Mucosa of stomach (tissue), 1 donor: ENCODE measurements around the gene MEIS1.

Experiments used
- H3K27me3 ChIP-seq: one replicate; pipeline ENCODE4 v1.7.0; 2013; ENCODE audit warnings: mild to moderate bottlenecking, low read length; ENCODE audit not compliant: control insufficient read depth, insufficient read depth
- H3K36me3 ChIP-seq: one replicate; pipeline ENCODE4 v1.7.0; 2013; ENCODE audit warnings: low read length; ENCODE audit not compliant: control insufficient read depth, insufficient read depth
- H3K4me1 ChIP-seq: one replicate; pipeline ENCODE4 v1.7.0; 2013; ENCODE audit warnings: mild to moderate bottlenecking, low read length; ENCODE audit not compliant: control insufficient read depth, insufficient read depth
- H3K4me3 ChIP-seq: one replicate; pipeline ENCODE4 v1.7.0; 2013; ENCODE audit warnings: low read length
- H3K9ac ChIP-seq: one replicate; pipeline ENCODE4 v1.7.0; 2013; ENCODE audit warnings: mild to moderate bottlenecking, low read length, moderate library complexity
- H3K9me3 ChIP-seq: one replicate; pipeline ENCODE4 v1.7.0; 2013; ENCODE audit warnings: mild to moderate bottlenecking, low read length, moderate library complexity; ENCODE audit not compliant: control insufficient read depth
- donor health status: Pancreatic carcinoma.

Gene MEIS1

GRCh38 chr2:66561645-66562303 lies 126.8 kb downstream of the MEIS1 start:
- no peaks in the 10 kb centered on the region for H3K27me3 ChIP-seq
- H3K9me3 ChIP-seq, result no peaks in the 10 kb centered on the region
- peaks cover 16% of the 10 kb centered on the region for H3K4me1 ChIP-seq
- no peaks in the 10 kb centered on the region for H3K36me3 ChIP-seq
- H3K9ac ChIP-seq, result no peak overlapping the region
- no peak overlapping the region for H3K4me3 ChIP-seq

DNA sequence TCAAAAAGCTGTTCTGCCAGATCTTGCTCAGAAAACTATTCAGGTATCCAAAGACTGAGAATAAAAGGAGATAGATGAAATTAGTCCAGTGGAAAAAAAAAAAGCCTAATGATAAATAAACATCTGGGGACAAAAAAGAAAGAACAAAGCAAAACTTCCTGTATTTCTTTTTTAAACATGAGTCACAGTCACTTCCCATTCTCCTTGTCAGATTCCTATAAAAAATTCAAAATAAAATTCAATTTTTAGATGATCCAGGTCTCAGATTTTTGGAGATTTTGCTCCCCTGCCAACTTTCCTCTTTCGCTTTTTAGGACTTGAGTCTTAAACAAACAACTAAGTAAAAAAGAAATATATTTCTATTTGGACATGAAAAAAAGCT lies 127.4 kb downstream of the MEIS1 start:
- H3K4me1 ChIP-seq, result peaks cover 16% of the 10 kb centered on the region
- no peaks in the 10 kb centered on the region for H3K27me3 ChIP-seq
- H3K9ac ChIP-seq, result no peak overlapping the region

DNA sequence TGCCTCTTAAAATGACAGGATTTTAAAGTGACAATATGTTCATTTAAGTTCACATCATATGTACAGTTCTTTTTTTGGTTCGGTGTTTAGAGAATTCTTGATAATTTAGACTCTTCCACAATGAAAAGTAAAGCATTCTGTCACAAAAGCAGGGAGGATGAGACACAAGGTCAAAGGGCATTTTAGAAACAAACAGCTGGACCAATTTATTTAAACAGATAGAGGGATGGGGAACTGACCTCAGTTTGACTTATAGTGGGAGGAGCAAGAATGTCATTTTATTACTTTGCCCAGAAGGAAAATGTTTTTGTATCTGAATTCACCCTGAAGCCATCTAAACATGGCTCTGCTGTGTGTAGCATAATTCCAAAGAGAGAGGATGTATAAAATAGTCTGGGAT lies 128.5 kb downstream of the MEIS1 start:
- H3K4me1 ChIP-seq, result peaks cover 16% of the 10 kb centered on the region
- H3K9me3 ChIP-seq, result no peaks in the 10 kb centered on the region
- H3K9ac ChIP-seq, result no peak overlapping the region
- no peaks in the 10 kb centered on the region for H3K36me3 ChIP-seq
- no peaks in the 10 kb centered on the region for H3K27me3 ChIP-seq
- H3K4me3 ChIP-seq, result no peak overlapping the region

More for the DNA sequence above, 127.4 kb downstream of the MEIS1 start:
- Histone ChIP-seq H3K36me3 (no peaks in the 10 kb centered on the region), H3K4me3 (no peak overlapping the region), H3K9me3 (no peaks in the 10 kb centered on the region)

- Histone ChIP-seq H3K4me3 (no peak overlapping the region), H3K27me3 (no peaks in the 10 kb centered on the region), H3K36me3 (no peaks in the 10 kb centered on the region), H3K9me3 (no peaks in the 10 kb centered on the region), H3K9ac (no peak overlapping the region), H3K4me1 (peaks cover 16% of the 10 kb centered on the region)
These were observed 130.4 kb downstream of the MEIS1 start for GRCh38 chr2:66565291-66565690.

- H3K9me3 ChIP-seq, result no peaks in the 10 kb centered on the region
- H3K4me3 ChIP-seq, result no peak overlapping the region
- H3K9ac ChIP-seq, result no peak overlapping the region
- H3K4me1 ChIP-seq, result peaks cover 11% of the 10 kb centered on the region
- H3K36me3 ChIP-seq, result no peaks in the 10 kb centered on the region
- H3K27me3 ChIP-seq, result no peaks in the 10 kb centered on the region
These were observed 131.9 kb downstream of the MEIS1 start for GRCh38 chr2:66566726-66567399.

DNA sequence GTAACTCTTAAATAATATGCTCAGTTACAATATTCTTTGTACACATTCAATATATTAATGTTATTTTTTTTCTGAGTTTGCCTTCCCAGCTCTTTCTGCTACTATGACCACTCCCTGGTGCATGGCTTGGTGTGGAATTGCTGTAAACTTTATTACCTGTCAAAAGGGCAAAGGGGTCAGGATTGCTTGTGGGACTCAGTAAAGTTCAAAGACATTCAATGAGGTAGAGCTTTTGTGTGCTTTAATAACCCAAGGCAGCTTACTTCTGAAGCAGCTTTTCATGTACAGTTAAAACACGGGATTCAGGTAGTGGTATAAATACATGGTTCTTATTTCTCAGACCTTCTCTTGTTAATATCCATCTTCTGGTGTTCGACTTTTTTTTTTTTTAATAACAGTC lies 132.8 kb downstream of the MEIS1 start:
- H3K4me3 ChIP-seq, result no peak overlapping the region
- H3K36me3 ChIP-seq, result no peaks in the 10 kb centered on the region
- H3K27me3 ChIP-seq, result no peaks in the 10 kb centered on the region
- H3K9me3 ChIP-seq, result no peaks in the 10 kb centered on the region
- no peak overlapping the region for H3K9ac ChIP-seq
- H3K4me1 ChIP-seq, result peaks cover 7% of the 10 kb centered on the region

- no peaks in the 10 kb centered on the region for H3K27me3 ChIP-seq
- H3K9ac ChIP-seq, result no peak overlapping the region
- H3K4me3 ChIP-seq, result no peak overlapping the region
- no peaks in the 10 kb centered on the region for H3K36me3 ChIP-seq
- H3K4me1 ChIP-seq, result peaks cover 14% of the 10 kb centered on the region
- no peaks in the 10 kb centered on the region for H3K9me3 ChIP-seq
These were observed 133.8 kb downstream of the MEIS1 start for GRCh38 chr2:66568650-66569300.

DNA sequence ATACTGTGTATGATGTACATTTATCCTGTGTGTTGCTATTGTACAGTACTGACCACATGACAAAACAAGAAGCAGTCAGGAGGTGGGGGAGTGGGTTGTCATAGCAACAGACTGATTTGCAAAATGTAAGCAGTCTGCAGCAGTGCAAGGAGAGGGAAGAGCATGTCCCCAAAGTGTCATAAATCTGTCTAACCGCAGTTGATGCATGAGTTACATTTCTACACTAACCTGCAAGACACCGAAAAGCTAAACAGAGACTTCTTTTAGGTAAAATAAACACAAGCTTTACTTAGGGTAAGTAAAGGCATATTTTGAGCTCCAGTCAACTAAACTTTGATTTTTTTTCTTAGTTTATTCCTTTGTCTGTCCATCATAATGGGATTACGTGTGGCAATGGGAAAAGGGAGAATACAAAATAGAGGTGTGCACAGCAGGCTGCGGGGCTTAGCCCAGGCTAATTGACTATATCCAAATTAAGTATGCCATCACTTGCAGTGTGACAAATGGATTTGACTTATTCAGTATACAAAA lies 134.5 kb downstream of the MEIS1 start:
- no peak overlapping the region for H3K9ac ChIP-seq
- H3K27me3 ChIP-seq, result no peaks in the 10 kb centered on the region
- H3K4me1 ChIP-seq, result peaks cover 18% of the 10 kb centered on the region
- no peaks in the 10 kb centered on the region for H3K9me3 ChIP-seq
- no peaks in the 10 kb centered on the region for H3K36me3 ChIP-seq
- H3K4me3 ChIP-seq, result no peak overlapping the region

GRCh38 chr2:66569974-66570373 lies 135.0 kb downstream of the MEIS1 start:
- Histone ChIP-seq H3K27me3 (no peaks in the 10 kb centered on the region), H3K9ac (no peak overlapping the region)

DNA sequence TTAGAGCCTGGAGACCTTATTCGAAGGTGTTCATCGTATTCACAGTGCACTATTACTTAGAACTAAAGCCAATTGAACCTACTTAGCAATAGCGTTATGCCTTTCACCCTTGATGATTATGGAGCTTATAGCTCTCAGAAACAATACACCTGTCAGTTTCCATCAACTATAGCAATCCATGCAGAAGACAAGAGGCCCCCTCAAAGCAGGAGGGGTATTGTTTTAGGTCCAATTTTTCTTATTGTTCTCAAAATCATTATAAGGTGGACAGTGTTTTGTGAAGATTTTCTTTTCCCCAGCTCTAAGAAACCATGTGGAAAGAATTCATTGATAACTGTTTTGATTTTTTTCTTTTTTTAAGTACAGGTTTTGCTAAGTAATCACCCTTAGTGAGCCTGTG lies 135.5 kb downstream of the MEIS1 start:
- H3K27me3 ChIP-seq, result no peaks in the 10 kb centered on the region
- H3K36me3 ChIP-seq, result no peaks in the 10 kb centered on the region
- no peak overlapping the region for H3K9ac ChIP-seq
- H3K4me1 ChIP-seq, result peaks cover 10% of the 10 kb centered on the region
- no peak overlapping the region for H3K4me3 ChIP-seq
- H3K9me3 ChIP-seq, result no peaks in the 10 kb centered on the region

More at GRCh38 chr2:66569974-66570373, 135.0 kb downstream of the MEIS1 start:
- Histone ChIP-seq H3K9me3 (no peaks in the 10 kb centered on the region), H3K4me3 (no peak overlapping the region), H3K36me3 (no peaks in the 10 kb centered on the region), H3K4me1 (peaks cover 15% of the 10 kb centered on the region)

DNA sequence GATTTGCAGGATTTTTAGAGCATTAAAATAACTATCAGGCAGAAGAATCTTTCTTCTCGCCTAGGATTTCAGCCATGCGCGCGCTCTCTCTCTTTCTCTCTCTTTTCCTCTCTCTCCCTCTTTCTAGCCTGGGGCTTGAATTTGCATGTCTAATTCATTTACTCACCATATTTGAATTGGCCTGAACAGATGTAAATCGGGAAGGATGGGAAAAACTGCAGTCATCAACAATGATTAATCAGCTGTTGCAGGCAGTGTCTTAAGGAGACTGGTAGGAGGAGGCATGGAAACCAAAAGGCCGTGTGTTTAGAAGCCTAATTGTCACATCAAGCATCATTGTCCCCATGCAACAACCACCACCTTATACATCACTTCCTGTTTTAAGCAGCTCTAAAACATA lies 137.0 kb downstream of the MEIS1 start:
- peaks cover 7% of the 10 kb centered on the region for H3K27me3 ChIP-seq
- H3K36me3 ChIP-seq, result no peaks in the 10 kb centered on the region
- H3K9ac ChIP-seq, result no peak overlapping the region
- H3K9me3 ChIP-seq, result no peaks in the 10 kb centered on the region
- no peak overlapping the region for H3K4me3 ChIP-seq
- H3K4me1 ChIP-seq, result peaks cover 14% of the 10 kb centered on the region

DNA sequence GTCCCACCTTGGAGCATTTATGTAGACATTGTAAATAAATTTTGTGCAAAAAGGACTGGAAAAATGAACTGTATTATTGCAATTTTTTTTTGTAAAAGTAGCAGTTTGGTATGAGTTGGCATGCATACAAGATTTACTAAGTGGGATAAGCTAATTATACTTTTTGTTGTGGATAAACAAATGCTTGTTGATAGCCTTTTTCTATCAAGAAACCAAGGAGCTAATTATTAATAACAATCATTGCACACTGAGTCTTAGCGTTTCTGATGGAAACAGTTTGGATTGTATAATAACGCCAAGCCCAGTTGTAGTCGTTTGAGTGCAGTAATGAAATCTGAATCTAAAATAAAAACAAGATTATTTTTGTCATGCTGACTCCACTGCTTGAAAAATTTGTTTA lies 137.5 kb downstream of the MEIS1 start:
- Histone ChIP-seq H3K36me3 (no peaks in the 10 kb centered on the region), H3K9me3 (no peaks in the 10 kb centered on the region), H3K27me3 (peaks cover 12% of the 10 kb centered on the region), H3K4me3 (no peak overlapping the region), H3K9ac (no peak overlapping the region), H3K4me1 (peaks cover 17% of the 10 kb centered on the region)
